Activated naive CD8-positive, alpha-beta T cell treated with anti-CD3 and anti-CD28 coated beads, Interleukin-2, amount 50 U/mL, for 16 hours (primary cell): ENCODE results near the gene MVB12B.

Experiments
- DNase-seq: peaks from one replicate; pipeline ENCODE4 v3.0.0-alpha.2; 2020; ENCODE audit warnings: low read depth, low spot score

MVB12B gene

DNA sequence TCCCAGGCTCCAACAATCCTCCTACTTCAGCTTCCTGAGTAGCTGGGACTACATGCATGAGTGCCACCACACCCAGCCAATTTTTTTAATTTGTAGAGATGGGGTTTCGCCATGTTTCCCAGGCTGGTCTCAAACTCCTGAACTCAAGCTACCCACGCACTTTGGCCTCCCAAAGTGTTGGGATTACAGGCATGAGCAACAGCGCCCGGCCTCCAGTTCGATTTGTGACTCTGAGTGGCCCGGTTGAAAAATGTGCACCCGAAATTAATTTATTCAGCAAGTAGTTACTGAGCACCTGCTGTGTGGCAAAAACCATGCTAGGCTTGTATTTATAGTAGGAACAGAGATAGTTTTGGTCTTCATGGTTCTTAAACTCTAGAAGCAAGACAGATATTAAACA lies 58.3 kb downstream of the MVB12B start:
- DNase-seq = no peak

DNA sequence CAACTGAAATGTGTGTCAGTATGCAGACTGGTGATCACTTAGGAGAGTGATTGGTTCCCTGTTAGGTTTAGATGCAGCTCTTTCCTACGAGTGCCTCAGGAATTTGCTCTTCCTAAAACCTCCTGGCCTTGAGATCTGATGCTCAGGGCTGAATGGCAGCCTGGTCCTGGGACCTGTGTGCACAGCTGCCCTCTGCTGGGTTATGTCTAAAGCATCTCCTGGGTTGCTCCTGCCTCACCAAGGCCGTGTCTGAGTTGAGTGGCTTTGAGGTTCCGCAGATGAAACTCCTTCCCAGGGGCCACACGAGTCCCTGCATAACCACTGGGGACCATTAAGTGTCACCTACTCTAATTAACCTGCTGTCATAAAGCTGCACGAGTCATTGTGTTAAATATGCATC lies 59.5 kb downstream of the MVB12B start:
- no peak for DNase-seq

DNA sequence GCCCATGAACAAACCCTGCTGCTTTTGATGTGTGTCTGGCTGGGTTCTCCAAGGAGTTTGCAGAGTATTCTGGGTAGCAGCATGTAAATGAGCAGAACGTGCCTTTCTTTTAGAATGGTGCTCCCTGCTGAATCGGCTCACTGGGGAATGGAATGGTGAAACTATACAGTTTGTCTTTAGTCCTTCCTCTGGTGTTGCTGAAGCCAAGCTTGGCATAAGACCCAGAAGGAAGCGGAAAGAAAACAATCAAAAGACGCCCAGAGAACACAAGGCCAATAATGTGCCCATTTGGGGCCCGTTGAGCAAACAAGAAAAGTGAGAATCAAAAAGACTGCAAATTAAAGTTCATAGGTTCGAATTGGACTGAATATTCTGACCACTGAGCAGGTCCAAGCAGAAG lies 60.1 kb downstream of the MVB12B start:
- DNase-seq = no peak

GRCh38 chr9:126388964-126389708 lies 62.5 kb downstream of the MVB12B start:
- no peak for DNase-seq

DNA sequence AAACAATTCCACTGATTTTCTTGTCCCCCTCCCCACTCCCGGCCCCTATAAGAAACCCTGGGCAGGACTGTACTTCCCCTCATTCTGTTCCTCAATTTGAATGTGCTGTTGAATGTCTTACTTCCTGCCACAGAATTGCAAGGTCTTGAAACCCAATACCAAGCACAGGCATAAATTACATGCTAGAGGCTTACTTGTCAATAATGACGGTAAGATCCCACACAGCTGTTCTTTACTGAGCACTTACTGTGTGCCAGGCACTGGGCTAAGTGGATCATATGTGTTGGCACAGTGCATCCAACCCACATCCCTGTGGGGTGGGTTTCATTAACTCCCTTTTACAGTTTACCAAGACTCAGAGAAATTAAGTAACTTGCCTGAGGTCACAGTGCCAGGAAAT lies 63.4 kb downstream of the MVB12B start:
- no peak for DNase-seq

DNA sequence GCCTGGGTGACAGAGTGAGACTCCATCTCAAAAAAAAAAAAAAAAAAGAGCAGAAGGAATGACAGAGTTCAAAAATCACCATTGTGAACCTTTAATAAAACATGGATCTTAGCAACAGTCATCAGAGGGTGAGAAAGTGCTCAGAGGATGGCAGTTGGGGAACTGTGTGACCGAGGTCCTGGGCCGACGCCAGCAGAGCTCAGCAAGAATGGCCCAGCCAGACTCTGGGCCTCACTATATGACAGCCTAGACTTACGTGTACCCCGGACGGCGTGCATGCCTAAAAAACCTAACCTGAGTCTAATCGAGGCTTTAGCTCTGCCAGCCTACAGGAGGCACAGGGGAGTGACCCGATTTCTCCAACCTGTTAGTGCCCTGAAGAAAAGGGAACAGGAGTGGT lies 64.3 kb downstream of the MVB12B start:
- no peak for DNase-seq

DNA sequence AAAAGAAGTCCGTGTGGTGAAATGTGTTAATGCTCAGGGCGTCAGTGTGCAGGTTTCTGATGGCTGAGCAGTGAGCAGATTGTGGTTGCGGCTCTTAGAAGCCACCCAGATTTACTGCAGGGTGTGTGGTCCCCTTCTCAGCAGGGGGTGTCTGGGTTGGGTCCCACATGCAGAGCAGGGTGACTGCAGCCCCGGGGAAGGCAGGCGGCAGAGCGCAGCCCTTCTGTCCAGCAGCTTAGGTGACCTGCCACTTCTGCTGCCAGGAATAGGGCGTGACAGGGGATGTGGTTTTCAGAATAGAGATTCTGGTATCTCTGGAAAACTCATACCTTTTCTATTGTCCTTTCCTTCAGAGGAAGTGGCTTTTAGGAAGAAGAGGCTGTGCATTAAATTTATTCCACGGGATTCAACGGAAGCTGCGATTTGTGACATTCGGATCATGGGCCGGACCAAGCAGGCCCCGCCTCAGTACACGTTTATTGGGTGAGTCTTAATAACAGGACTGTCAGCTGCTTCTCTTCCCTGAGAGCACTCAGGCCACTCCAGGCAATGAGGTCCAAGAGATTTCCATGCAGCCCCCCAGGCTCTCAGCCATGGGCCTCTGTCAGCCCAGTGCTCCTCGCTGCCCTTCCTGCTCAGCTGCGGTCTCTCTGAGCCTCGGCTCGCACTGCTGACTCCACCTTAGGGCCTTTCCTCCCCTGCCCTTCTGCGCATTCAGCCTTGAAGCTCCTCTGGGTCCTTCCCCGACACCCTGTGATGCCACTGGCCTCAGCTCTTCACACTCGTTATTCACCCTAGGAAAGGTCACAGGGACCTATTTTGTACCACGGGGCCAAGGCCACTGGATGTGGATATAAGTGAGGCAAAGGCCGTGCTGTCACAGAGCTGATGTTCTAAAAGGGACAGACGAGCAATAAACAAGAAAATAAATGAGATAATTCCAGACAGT lies 65.4 kb downstream of the MVB12B start:
- DNase-seq = no peak

DNA sequence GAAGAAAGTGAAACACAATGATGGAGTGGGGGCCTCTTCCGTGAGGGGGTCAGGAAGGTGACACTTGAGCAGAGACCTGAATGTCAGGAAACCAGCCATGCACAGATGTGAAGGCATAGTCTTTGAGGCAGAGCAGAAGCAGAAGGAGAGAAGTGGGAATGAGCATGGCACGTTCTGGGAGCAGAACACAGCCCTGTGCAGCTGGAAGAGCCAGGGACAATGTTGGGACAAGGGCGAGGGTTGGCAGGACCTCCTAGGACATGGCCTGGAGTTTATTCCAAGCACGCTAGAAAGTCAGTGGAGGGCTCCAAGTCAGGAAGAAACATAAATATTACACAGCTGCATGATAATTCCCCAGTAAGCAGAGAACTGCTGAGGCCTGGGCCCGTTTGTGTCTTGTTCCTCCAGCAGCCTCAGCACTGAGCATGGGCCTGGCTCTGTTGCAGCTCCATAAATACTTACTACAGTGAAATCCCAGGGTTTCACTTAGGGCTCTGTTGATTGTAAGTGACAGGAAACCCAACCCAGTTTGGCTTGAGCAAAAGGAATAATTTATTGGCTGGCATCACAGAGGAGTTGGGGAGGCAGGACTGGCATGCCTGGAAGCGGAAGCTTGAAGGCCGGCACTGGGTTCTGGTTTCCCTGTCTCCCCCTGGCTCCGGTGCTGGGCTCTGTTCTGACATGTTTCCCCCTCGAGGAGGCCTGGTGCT lies 66.2 kb downstream of the MVB12B start:
- DNase-seq = no peak

DNA sequence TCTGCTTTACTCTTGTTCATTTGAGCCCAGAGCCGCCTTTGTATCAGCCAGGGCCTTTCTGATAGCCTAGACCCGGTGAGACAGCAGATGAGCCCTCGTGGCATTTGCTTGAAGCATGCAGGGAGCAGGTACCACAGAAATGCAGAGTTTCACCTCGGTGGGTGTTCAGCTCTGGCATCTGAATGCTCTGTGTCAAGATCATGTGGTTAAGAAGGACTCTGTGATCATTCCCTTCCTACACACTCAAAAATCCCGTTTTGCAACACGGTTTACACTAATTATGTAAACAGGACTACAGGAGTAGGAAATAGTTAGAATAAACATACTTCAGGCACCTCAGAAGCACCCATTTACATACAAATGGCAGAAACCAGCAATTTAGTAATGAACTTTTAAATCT lies 67.2 kb downstream of the MVB12B start:
- no peak for DNase-seq

DNA sequence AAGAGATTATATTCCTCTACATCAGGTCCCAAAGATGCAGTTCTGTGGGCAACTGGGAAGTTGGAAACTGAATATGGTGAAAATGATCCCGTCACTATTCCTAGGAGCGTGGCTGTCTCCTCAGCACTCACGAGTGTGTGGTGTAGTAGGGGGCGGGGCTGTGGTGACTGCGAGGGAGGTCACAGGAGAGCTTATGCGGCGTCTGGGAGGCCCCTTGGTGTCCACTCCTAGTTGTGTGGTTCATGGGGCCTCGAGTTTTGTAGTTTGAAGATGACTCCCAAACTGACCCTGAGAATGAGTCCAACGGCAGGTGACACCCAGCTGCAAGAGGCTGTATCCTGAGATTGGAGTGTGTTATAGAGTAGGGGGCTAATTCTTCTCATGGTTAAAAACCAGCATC lies 68.2 kb downstream of the MVB12B start:
- DNase-seq = no peak

DNA sequence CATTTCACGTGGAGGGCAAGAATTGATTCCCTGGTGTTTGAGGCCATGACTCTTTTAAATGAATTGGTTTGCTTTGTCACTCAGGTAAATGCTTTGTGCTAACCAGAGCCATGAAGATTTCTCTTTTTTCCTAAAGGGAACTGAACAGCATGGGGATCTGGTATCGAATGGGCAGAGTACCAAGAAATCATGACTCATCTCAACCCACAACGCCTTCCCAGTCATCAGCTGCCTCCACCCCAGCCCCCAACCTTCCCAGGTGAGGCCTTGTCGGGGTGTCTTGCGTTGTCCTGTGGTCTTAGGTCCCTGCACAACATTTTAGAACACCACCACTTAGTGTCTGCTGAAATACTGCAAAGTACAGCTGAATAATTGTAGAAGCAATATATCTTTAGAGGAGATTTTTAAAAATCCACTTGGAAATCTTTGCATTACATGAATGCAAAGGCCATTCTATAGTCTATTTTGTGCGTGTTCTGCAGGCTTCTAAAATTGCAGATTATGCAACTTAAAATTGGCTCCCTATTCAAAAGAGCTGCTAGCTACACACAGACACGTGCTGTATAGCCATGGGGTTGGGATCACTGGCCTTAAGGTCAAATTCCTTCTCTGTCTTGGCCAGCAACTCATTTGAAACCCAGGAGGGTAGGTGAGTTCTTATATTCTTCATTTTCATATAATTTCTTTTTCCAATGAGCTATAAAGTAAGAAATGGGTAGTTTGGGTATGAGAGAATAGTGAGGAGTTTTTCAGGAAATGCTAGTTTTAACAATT lies 69.0 kb downstream of the MVB12B start:
- no peak for DNase-seq

DNA sequence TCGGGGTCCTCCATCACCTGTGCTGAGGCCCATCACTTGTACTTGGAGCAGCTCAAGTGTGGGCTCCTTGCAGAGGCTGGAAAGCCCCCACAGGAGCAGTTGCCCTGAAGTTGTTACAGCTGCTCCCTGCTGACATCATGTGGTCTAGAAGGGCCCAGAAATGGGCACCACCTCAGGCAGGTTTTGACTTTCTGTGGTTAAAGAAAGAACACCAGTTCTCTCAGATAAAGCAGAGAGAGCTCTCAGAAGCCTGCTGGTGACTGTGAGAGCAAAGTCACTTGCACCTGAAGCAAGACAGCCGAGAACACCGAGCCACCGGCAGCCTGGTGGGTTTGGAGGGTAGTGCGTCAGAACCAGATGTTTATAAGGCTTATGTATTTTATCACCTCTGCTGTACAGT lies 70.4 kb downstream of the MVB12B start:
- DNase-seq = peak; percentile 47

GRCh38 chr9:126398403-126399058 lies 71.9 kb downstream of the MVB12B start:
- DNase-seq = peak; percentile 41

GRCh38 chr9:126399251-126399650 lies 72.6 kb downstream of the MVB12B start:
- DNase-seq = no peak

GRCh38 chr9:126399789-126400188 lies 73.2 kb downstream of the MVB12B start:
- no peak for DNase-seq

DNA sequence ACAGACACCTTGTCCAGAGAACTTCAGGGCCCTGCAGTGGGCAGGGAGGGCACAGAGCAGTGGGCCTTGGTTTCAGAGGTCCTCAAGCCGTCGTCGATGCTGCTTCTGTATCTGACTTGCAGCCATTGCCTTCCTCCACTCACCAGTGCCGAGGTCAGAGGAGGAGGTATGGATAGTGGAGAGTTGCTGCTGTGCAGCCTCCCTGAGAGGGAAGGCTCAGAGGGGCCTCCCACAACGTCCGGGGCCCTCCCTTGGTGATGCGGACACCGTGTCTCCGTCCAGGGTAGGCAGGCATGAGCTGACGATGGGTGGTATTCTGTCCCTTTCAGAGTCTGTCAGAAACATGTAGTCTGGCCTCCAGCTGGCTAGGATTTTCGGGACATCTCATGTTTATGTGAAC lies 73.9 kb downstream of the MVB12B start:
- no peak for DNase-seq

DNA sequence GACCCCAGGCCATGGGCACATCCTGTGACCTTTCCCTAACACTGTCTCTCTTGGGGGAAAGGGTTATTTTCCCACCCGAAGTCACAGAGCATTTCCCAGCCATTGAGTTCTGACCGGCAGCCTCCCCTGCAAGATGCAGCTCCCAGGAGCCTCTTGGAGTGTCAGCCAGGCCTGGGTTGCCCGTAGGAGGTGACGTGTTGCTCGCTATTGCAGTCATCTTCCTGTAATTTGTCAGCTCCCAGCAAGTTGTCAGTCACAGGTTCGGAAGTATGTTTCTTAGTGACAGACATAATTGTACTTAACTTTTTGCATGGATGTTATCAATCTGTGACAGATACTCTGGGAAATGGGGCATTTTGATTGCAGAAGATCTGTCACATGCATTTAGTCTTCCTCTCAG lies 74.5 kb downstream of the MVB12B start:
- DNase-seq = no peak

DNA sequence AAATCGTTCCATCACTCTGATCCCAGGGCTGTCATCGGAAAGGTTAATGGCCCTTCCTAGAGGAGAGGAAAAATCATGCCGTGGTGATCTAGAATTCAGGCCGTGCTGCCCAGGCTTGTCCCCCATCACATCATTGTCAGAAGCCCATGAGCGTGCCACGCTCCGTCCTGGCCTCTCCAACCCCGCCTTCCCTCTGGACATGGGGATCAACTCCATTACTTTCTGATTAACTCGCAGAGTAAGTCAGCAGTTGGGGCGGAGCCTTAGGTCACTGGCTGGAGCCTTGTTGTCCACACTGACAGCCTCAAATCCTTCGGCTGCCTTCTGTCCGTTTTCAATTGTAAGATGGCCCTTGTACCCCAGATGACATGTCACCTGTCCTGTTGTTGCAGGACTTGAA lies 75.0 kb downstream of the MVB12B start:
- DNase-seq = no peak

DNA sequence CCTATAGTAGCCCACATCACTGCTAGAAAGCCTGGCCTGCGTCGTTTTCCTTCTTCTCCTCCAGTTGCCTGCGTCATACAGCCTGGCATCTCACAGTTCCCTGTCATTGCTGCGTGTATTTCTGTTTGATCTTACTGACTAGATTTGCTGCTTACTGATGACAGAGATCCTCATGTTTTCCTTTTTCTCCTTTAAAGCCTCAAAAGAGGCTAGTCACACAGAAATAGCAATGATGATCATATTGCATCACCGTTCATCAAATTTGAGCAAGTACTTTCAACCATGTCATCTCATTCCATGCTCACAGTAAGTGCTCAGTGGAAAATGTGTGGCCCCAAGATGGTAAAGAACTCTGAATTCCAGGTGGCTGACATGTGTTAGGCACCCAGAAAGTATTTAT lies 76.8 kb downstream of the MVB12B start:
- DNase-seq = no peak

- no peak for DNase-seq
These were observed 77.8 kb downstream of the MVB12B start for GRCh38 chr9:126404459-126404858.

- no peak for DNase-seq
These were observed 79.5 kb downstream of the MVB12B start for GRCh38 chr9:126406075-126406667.
